ENCODE measurements around the gene CLK2.
A peak's percentile ranks its signal among the peaks of the same experiment; 100 is the strongest.
"Not testable (repeated sequence)": the region's sequence is repeated elsewhere in the genome, so short reads cannot be mapped to it uniquely, and the experiment has no call there.

CLK2 gene

GRCh38 chr1:155241841-155242264, 31.5 kb downstream of the CLK2 start:
- peak; percentile 22 for DNase-seq (ENCODE audit: low spot score)

GRCh38 chr1:155241069-155241679, 32.1 kb downstream of the CLK2 start:
- peak; percentile 86 for DNase-seq (ENCODE audit: low spot score)

GRCh38 chr1:155236451-155236850, 36.9 kb downstream of the CLK2 start:
- DNase-seq (ENCODE audit: low spot score) = no peak

- not testable (repeated sequence) for DNase-seq (ENCODE audit: low spot score)
Observed at GRCh38 chr1:155235375-155235774, 37.9 kb downstream of the CLK2 start.

GRCh38 chr1:155233502-155233901, 39.8 kb downstream of the CLK2 start:
- not testable (repeated sequence) for DNase-seq (ENCODE audit: low spot score)

GRCh38 chr1:155232001-155232978, 41.0 kb downstream of the CLK2 start:
- not testable (repeated sequence) for DNase-seq (ENCODE audit: low spot score)

- not testable (repeated sequence) for DNase-seq (ENCODE audit: low spot score)
Observed at GRCh38 chr1:155231302-155231701, 42.0 kb downstream of the CLK2 start.

- no peak for DNase-seq (ENCODE audit: low spot score)
Observed at GRCh38 chr1:155228096-155228427, 45.2 kb downstream of the CLK2 start.

- DNase-seq (ENCODE audit: low spot score) = peak; percentile 100
Observed at GRCh38 chr1:155227261-155228095, 45.8 kb downstream of the CLK2 start.

GRCh38 chr1:155226910-155227260, 46.4 kb downstream of the CLK2 start:
- DNase-seq (ENCODE audit: low spot score) = peak; percentile 41

- DNase-seq (ENCODE audit: low spot score) = peak; percentile 78
Observed at GRCh38 chr1:155226188-155226909, 47.0 kb downstream of the CLK2 start.

GRCh38 chr1:155225404-155225759, 47.9 kb downstream of the CLK2 start:
- not testable (repeated sequence) for DNase-seq (ENCODE audit: low spot score)

- DNase-seq (ENCODE audit: low spot score) = no peak
Observed at GRCh38 chr1:155223047-155223446, 50.3 kb downstream of the CLK2 start.

GRCh38 chr1:155220211-155220965, 52.9 kb downstream of the CLK2 start:
- not testable (repeated sequence) for DNase-seq (ENCODE audit: low spot score)

GRCh38 chr1:155219592-155220031, 53.7 kb downstream of the CLK2 start:
- peak; percentile 13 for DNase-seq (ENCODE audit: low spot score)

- peak; percentile 36 for DNase-seq (ENCODE audit: low spot score)
Observed at GRCh38 chr1:155218854-155219591, 54.3 kb downstream of the CLK2 start.

- not testable (repeated sequence) for DNase-seq (ENCODE audit: low spot score)
Observed at GRCh38 chr1:155214702-155215101, 58.6 kb downstream of the CLK2 start.

Data from activated CD4-positive, alpha-beta T cell treated with anti-CD3 and anti-CD28 coated beads, Interleukin-2, Interleukin-4, amounts not matched to agents 100 ng/mL and 50 ng/mL, durations not matched to agents 16 hours and 8 hours (primary cell).